Psoas muscle (tissue), 8 donors: ENCODE data around the gene CNTLN. TPM values are rescaled to one million over a fixed set of nuclear protein-coding genes. Genes with fewer than 3 reads are reported as not detected.

Source experiments
- ATAC-seq, 4 donors: fragments of 200-7000 bp; cut with Tn5 transposase; one replicate each; pipeline ENCODE4 v1.9.1; 2020; ENCODE audit warnings: moderate library complexity in 3 of 4, mild to moderate bottlenecking in 2 of 4
- DNase-seq, 2 donors: peaks; one replicate each; pipeline ENCODE4 v3.0.0-alpha.2; 2020
- H3K27ac ChIP-seq: fragments of 200-600 bp; one replicate; pipeline ENCODE4 v1.8.0; 2022
- H3K27me3 ChIP-seq, 3 donors: fragments of 200-600 bp in 1 of 3; one replicate each; pipeline versions ENCODE4 v1.6.1 to v1.8.0; 2013 to 2022; ENCODE audit warnings: low read length in 2 of 3, mild to moderate bottlenecking in 2 of 3, moderate library complexity in 1 of 3; ENCODE audit not compliant: insufficient read depth in 3 of 3
- H3K36me3 ChIP-seq, 2 donors: fragments of 200-600 bp in 1 of 2; one replicate each; pipeline versions ENCODE4 v1.6.1 to v1.8.0; 2013 to 2022; ENCODE audit warnings: low read depth in 1 of 2, mild to moderate bottlenecking in 1 of 2, moderate library complexity in 1 of 2; ENCODE audit not compliant: insufficient read depth in 1 of 2
- H3K4me1 ChIP-seq: fragments of 200-600 bp; one replicate; pipeline ENCODE4 v1.8.0; 2022
- H3K4me3 ChIP-seq: fragments of 200-600 bp; one replicate; pipeline ENCODE4 v1.8.0; 2022; ENCODE audit warnings: mild to moderate bottlenecking
- H3K9me3 ChIP-seq: fragments of 200-600 bp; one replicate; pipeline ENCODE4 v1.8.0; 2022
- CTCF ChIP-seq: fragments of 200-600 bp; IDR thresholded peaks from one replicate; pipeline ENCODE4 v1.8.0; 2022; ENCODE audit warnings: antibody characterized with exemption
- WGBS, 3 donors: extraction: QIAGEN DNeasy Blood & Tissue Kit; methylation state at CpG; one replicate each; pipeline versions ENCODE4 v1.1.6 to v1.1.7; 2013; 5-methylcytosine and 5-hydroxymethylcytosine counted together
- intact Hi-C, 2 donors: fragments of 100-400 bp; cut with DNase I; formaldehyde crosslinking; loops; one replicate each; pipeline versions ENCODE4 v1.11.0 to v1.14.2; 2022
- long read RNA-seq, 2 donors: library from polyadenylated mRNA; unstranded; transcript quantifications; one replicate each; pipeline ENCODE4 v2.0.0, GENCODE V29; 2021
- polyA plus RNA-seq, 3 donors: library from polyadenylated mRNA; stranded (reverse); fragments of 200-250 nt; gene quantifications; one replicate each; pipeline ENCODE4 v1.2.3, GENCODE V29; 2013
- total RNA-seq, 4 donors: library from RNA; stranded (reverse); fragmentation: NEBNext Ultra II Directional in 2 of 4; extraction: Animal tissue kit (Norgen Biotek cat#: 25700) in 2 of 4; gene quantifications; one replicate each; pipeline versions ENCODE4 v1.2.1 to v1.2.4, GENCODE V29; 2021 to 2023
- donor health status: healthy with polysubstance abuse.
- donor health status: DM: no; HTN: no; CAD: no; lungs with moderate emphysema.
- donor health status: Bipolar disorder and iron deficiency.
- donor health status: healthy.
- donor health status: DM: yes; HTN: yes; CAD: no.
- donor health status: DM: no; HTN: no; CAD: no.
- donor health status: DM: no; HTN: no; CAD: no.
- donor health status: DM: yes; HTN: yes; CAD: no.

Gene CNTLN
- total RNA-seq: 1 to 10 TPM; 1.4 to 2.4 (median 1.9) TPM
- 1 to 10 TPM in 2 of 3 donors, under 1 TPM in 1; 0.66 to 1.5 (median 1.4) TPM for polyA plus RNA-seq
- long read RNA-seq, donor 1, full-length matches to known transcripts: 2 of 2 reads
- long read RNA-seq, donor 1, partial matches to known transcripts: 0 of 2 reads
- long read RNA-seq, donor 1, other reads (novel, unspliced or antisense): 0 of 2 reads
- long read RNA-seq, donor 2, full-length matches to known transcripts: 1 of 5 reads
- long read RNA-seq, donor 2, partial matches to known transcripts: 2 of 5 reads
- long read RNA-seq, donor 2, other reads (novel, unspliced or antisense): 2 of 5 reads

- no peak for TF ChIP-seq CTCF
- Histone ChIP-seq H3K4me1 (peaks cover 9% of the 10 kb centered on the region), H3K27me3 (no peaks in the 10 kb centered on the region), H3K9me3 (no peaks in the 10 kb centered on the region), H3K36me3 (no peaks in the 10 kb centered on the region), H3K27ac (peak within 1 kb of the TSS; percentile 79), H3K4me3 (peak within 1 kb of the TSS; percentile 91)
- DNase-seq (peak; percentile 95 to 97), ATAC-seq (peak; percentile 92 to 97 (median 94))
- intact Hi-C loops: no loop called here
- WGBS, 3 donors: 1 to 2% (median 1%) methylated on average over 49 to 61 of the region's 61 CpGs
These were observed at the start of gene CNTLN for GRCh38 chr9:17134396-17135294. CNTLN (plus strand) TSS chr9:17135040; CDS start chr9:17135066, 26 bp downstream.

GRCh38 chr9:17088566-17088965 is 46.3 kb upstream of the CNTLN start:
- 86 to 87% (median 87%) methylated on average over 5 of the region's 5 CpGs for WGBS, 3 donors
- Histone ChIP-seq H3K4me1 (no peaks in the 10 kb centered on the region), H3K36me3 (no peaks in the 10 kb centered on the region), H3K9me3 (no peaks in the 10 kb centered on the region), H3K27me3 (no peaks in the 10 kb centered on the region), H3K27ac (no peak overlapping the region), H3K4me3 (no peak overlapping the region)
- no peak for TF ChIP-seq CTCF
- no peak for ATAC-seq
- no peak for DNase-seq
- intact Hi-C loops: no loop called here

DNA sequence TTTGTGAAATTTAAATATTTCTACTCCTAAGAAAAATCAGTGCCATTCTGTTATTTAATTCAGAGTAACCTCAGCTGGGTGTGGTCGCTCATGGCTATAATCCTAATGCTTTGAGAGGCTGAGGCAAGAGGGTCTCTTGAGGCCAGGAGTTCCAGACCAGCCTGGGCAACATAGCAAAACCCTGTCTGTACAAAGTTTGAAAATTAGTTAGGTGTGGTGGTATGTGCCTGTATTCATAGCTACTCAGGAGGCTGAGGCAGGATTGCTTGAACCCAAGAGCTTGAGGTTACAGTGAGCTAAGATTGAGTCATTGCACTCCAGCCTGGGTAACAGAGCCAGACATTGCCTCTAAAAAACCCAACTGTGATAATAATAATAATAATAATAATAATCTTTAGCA is 44.8 kb upstream of the CNTLN start:
- no peak for TF ChIP-seq CTCF
- H3K36me3 ChIP-seq: no peaks in the 10 kb centered on the region
- WGBS, 3 donors: 93 to 97% (median 97%) methylated on average over 1 of the region's 1 CpG

DNA sequence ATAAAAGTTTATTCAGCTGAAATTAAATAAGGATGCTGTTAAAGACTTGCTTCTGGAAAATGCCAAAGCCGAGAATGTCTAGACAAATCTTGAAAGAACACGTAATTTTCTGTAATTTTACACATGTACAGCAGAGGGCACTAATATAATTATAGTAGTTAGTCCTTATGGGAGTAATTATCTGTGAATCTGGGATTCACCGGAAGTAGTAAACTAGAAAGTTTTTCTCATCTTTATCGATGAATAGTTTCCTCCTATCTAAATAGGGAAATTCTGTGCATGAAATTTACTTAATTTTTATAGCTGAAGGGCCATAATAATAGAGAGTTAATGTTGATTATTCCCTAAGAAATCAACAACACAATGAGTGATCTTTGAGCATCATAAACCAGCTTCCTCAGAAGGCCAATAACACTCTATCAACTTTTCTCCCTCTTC is 18.4 kb upstream of the CNTLN start:
- ATAC-seq (peak in 1 of 4 donors; percentile 68), DNase-seq (no peak)
- Histone ChIP-seq H3K36me3 (no peaks in the 10 kb centered on the region), H3K9me3 (no peaks in the 10 kb centered on the region), H3K4me3 (no peak overlapping the region), H3K27ac (no peak overlapping the region), H3K4me1 (no peaks in the 10 kb centered on the region), H3K27me3 (no peaks in the 10 kb centered on the region)
- peak; percentile 59 for TF ChIP-seq CTCF
- 17 to 23% (median 18%) methylated on average over 4 of the region's 4 CpGs for WGBS, 3 donors
- intact Hi-C loops: loop anchor here in 1 of 2 donors (2.0 kb wide), 1 partner anchor 346 kb away; no protein-coding TSS in a partner anchor

More for the DNA sequence above, 44.8 kb upstream of the CNTLN start:
- Histone ChIP-seq H3K27ac (no peak overlapping the region), H3K4me1 (no peaks in the 10 kb centered on the region), H3K4me3 (no peak overlapping the region), H3K27me3 (no peaks in the 10 kb centered on the region), H3K9me3 (no peaks in the 10 kb centered on the region)
- ATAC-seq (no peak), DNase-seq (no peak)
- intact Hi-C loops: no loop called here
